Measurements from ENCODE around the gene NAT16.

Gene NAT16

DNA sequence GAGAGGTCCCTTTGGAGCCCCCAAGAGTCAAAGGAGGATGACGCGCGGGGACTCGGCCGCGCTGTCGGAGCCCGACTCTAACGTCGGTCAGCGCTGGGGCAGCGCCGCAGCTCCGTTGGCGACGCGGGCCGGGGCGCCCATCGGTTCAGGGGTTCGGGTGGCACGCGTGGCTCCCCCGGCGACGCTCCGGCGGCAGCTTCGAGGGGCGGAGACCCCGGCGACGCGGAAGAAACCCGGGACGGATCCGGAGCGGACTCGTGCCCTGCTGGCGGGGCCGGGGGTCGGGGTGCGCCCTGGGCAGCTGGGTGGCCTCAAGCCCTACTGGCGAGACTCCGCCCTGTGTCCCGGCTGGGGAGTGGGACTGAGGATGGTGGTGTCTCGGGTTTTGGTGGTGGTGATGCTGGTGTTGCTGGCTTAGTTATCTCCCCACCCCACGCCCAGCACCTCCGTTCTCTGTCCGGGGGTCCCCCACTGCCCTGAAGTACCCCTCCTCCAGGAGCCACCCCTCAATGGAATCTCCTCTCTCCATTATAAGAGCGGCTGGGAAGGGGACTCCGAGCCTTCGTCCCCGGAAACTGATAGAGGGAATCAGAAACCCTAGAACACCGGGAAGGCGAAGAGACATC lies at the start of gene NAT16:
Gene NAT16, minus strand, starts transcription at position 164 of the 626 bp plus-strand sequence. CDS start 5,486 bp downstream, outside the sequence.
- H3K79me2 ChIP-seq: no peaks in the 10 kb centered on the region
- H3K4me3 ChIP-seq (ENCODE audit: low read depth, low read length): peak within 1 kb of the TSS; percentile 31
- no peak within 1 kb of the TSS for H3K27ac ChIP-seq
- no peaks in the 10 kb centered on the region for H3K4me1 ChIP-seq
- TF ChIP-seq, protein P1, sequence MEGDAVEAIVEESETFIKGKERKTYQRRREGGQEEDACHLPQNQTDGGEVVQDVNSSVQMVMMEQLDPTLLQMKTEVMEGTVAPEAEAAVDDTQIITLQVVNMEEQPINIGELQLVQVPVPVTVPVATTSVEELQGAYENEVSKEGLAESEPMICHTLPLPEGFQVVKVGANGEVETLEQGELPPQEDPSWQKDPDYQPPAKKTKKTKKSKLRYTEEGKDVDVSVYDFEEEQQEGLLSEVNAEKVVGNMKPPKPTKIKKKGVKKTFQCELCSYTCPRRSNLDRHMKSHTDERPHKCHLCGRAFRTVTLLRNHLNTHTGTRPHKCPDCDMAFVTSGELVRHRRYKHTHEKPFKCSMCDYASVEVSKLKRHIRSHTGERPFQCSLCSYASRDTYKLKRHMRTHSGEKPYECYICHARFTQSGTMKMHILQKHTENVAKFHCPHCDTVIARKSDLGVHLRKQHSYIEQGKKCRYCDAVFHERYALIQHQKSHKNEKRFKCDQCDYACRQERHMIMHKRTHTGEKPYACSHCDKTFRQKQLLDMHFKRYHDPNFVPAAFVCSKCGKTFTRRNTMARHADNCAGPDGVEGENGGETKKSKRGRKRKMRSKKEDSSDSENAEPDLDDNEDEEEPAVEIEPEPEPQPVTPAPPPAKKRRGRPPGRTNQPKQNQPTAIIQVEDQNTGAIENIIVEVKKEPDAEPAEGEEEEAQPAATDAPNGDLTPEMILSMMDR (IDR thresholded peaks at IDR 0.05): no peak
- no peaks in the 10 kb centered on the region for H3K27me3 ChIP-seq (ENCODE audit: control insufficient read depth, insufficient read depth, low read length)
- H3K4me2 ChIP-seq (ENCODE audit: low read length): peak within 1 kb of the TSS; percentile 55
- no peak within 1 kb of the TSS for H3K9ac ChIP-seq
- no peaks in the 10 kb centered on the region for H3K36me3 ChIP-seq (ENCODE audit: control insufficient read depth, insufficient read depth, low read length)
- H2AFZ ChIP-seq: peak within 1 kb of the TSS; percentile 40
- no peaks in the 10 kb centered on the region for H3K9me3 ChIP-seq (ENCODE audit: control insufficient read depth, low read length)

DNA sequence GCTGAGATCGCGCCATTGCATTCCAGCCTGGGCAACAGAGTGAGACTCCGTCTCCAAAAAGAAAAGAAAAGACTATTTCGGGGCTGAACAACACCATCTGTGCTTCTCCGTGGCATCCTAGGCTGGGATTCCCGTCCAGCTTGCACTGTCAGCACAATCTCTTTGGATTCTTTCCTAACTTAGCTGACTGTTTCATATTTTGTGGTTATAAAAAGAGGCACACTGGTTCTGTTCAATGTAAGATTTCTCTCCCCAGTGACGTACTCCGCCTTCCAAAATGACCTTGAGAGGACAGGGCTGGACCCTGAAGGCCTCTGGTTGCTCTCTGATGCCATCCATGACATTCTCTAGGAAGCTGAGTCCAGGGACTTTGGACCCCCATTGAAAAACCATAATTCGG lies 46.6 kb upstream of the NAT16 start:
- H3K4me2 ChIP-seq (ENCODE audit: low read length): no peak overlapping the region
- no peaks in the 10 kb centered on the region for H3K9me3 ChIP-seq (ENCODE audit: control insufficient read depth, low read length)
- H3K4me3 ChIP-seq (ENCODE audit: low read depth, low read length): no peak overlapping the region
- peak overlapping the region; percentile 84 for H3K27ac ChIP-seq
- TF ChIP-seq, protein P1 (IDR thresholded peaks at IDR 0.05): no peak
- no peaks in the 10 kb centered on the region for H3K27me3 ChIP-seq (ENCODE audit: control insufficient read depth, insufficient read depth, low read length)
- peaks cover 7% of the 10 kb centered on the region for H3K79me2 ChIP-seq
- no peak overlapping the region for H2AFZ ChIP-seq
- H3K9ac ChIP-seq: no peak overlapping the region
- peaks cover 9% of the 10 kb centered on the region for H3K4me1 ChIP-seq
- H3K36me3 ChIP-seq (ENCODE audit: control insufficient read depth, insufficient read depth, low read length): no peaks in the 10 kb centered on the region

DNA sequence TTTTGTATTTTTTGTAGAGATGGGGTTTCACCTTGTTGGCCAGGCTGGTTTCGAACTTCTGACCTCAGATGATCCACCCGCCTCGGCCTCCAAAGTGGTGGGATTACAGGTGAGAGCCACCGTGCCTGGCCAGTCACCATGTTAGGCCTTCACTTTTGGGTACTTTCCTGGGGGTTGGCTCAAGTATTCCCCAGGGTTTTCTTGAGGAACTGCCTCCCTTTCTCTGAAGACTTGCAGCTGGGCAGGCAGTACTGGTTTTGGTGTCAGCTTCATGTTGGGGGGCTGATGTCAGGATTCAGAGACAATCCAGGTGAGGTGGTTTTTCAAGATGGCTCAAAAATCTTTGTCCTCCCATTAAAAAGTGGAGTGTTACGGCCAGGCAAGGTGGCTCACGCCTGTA lies 45.6 kb upstream of the NAT16 start:
- Histone ChIP-seq H3K4me2 (ENCODE audit: low read length) (no peak overlapping the region), H2AFZ (no peak overlapping the region), H3K36me3 (ENCODE audit: control insufficient read depth, insufficient read depth, low read length) (no peaks in the 10 kb centered on the region), H3K4me3 (ENCODE audit: low read depth, low read length) (no peak overlapping the region), H3K27ac (no peak overlapping the region), H3K9me3 (ENCODE audit: control insufficient read depth, low read length) (no peaks in the 10 kb centered on the region), H3K9ac (no peak overlapping the region), H3K79me2 (peaks cover 13% of the 10 kb centered on the region), H3K27me3 (ENCODE audit: control insufficient read depth, insufficient read depth, low read length) (no peaks in the 10 kb centered on the region), H3K4me1 (peaks cover 8% of the 10 kb centered on the region)
- TF ChIP-seq, protein P1 (IDR thresholded peaks at IDR 0.05): no peak

DNA sequence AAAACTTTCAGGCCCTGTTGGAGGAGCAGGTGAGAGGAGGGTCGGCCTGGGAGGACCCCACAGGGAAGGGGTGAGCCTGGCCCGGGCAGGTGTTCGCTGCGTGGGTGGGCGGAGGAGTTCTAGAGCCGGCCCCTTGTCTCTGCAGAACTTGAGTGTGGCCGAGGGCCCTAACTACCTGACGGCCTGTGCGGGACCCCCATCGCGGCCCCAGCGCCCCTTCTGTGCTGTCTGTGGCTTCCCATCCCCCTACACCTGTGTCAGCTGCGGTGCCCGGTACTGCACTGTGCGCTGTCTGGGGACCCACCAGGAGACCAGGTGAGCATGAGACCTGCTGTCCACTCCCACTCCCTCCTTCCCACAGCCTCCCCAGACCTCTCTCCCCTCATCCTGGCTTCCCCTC lies 43.4 kb upstream of the NAT16 start:
- Histone ChIP-seq H3K27ac (no peak overlapping the region), H3K79me2 (peaks cover 33% of the 10 kb centered on the region), H3K4me1 (peaks cover 8% of the 10 kb centered on the region), H3K9ac (no peak overlapping the region), H3K27me3 (ENCODE audit: control insufficient read depth, insufficient read depth, low read length) (no peaks in the 10 kb centered on the region), H3K4me3 (ENCODE audit: low read depth, low read length) (no peak overlapping the region), H3K4me2 (ENCODE audit: low read length) (no peak overlapping the region), H2AFZ (no peak overlapping the region), H3K36me3 (ENCODE audit: control insufficient read depth, insufficient read depth, low read length) (no peaks in the 10 kb centered on the region), H3K9me3 (ENCODE audit: control insufficient read depth, low read length) (no peaks in the 10 kb centered on the region)
- TF ChIP-seq, protein P1 (IDR thresholded peaks at IDR 0.05): no peak

DNA sequence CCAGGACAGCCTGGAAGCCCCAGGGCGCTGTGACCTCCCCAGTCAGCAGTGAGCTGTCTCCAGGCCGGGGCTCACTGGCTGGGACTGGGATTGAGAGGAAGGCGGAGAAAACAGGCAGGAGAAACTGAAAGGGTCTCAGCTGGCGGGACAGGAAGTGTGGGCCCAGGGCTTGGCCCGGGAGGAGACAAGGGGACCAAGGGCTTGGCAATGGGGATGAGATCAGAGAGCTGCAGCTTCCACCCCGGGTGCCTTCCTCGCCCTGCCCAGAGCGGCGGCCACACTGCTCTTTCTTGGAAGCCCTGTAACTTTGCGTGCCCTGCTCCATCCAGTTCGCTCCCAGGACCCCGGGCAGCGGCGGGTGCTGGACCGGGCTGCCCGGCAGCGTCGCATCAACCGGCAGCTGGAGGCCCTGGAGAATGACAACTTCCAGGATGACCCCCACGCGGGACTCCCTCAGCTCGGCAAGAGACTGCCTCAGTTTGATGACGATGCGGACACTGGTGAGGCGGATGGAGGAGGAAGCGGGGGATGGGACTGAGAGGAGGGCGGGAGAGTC lies 42.3 kb upstream of the NAT16 start:
- H3K27me3 ChIP-seq (ENCODE audit: control insufficient read depth, insufficient read depth, low read length): no peaks in the 10 kb centered on the region
- H3K9me3 ChIP-seq (ENCODE audit: control insufficient read depth, low read length): no peaks in the 10 kb centered on the region
- H3K27ac ChIP-seq: no peak overlapping the region
- H3K79me2 ChIP-seq: peaks cover 38% of the 10 kb centered on the region
- H3K9ac ChIP-seq: no peak overlapping the region
- no peak overlapping the region for H2AFZ ChIP-seq
- TF ChIP-seq, protein P1 (IDR thresholded peaks at IDR 0.05): no peak
- no peak overlapping the region for H3K4me2 ChIP-seq (ENCODE audit: low read length)
- H3K4me1 ChIP-seq: peaks cover 8% of the 10 kb centered on the region
- no peaks in the 10 kb centered on the region for H3K36me3 ChIP-seq (ENCODE audit: control insufficient read depth, insufficient read depth, low read length)
- H3K4me3 ChIP-seq (ENCODE audit: low read depth, low read length): no peak overlapping the region

All from parathyroid adenoma (tissue), 2 donors.